Activated naive CD4-positive, alpha-beta T cell treated with anti-CD3 and anti-CD28 coated beads for 36 hours (primary cell): ENCODE data around the gene UQCRC1. TPM values are rescaled to one million over a fixed set of nuclear protein-coding genes. Genes with fewer than 3 reads are reported as not detected.
A peak's percentile ranks its signal among the peaks of the same experiment; 100 is the strongest.

ENCODE experiments used
- CTCF ChIA-PET: fragments of 350-600 bp; sonication (Branson Sonifier 250); formaldehyde crosslinking; loops from one replicate; lab custom pipeline; 2021; ENCODE audit warnings: antibody characterized with exemption; lab: Charles Lee
- DNase-seq: peaks from one replicate; pipeline ENCODE4 v3.0.0-alpha.2; 2020
- H3K27ac Mint-ChIP-seq: one replicate; pipeline ENCODE4 v1.8.0; 2021; ENCODE audit warnings: mild to moderate bottlenecking, mixed read lengths
- H3K27me3 Mint-ChIP-seq: one replicate; pipeline ENCODE4 v1.8.0; 2021; ENCODE audit warnings: low read depth, mixed read lengths
- H3K36me3 Mint-ChIP-seq: one replicate; pipeline ENCODE4 v1.8.0; 2021; ENCODE audit warnings: low read depth, mixed read lengths
- H3K4me1 Mint-ChIP-seq: one replicate; pipeline ENCODE4 v1.8.0; 2021; ENCODE audit warnings: low read depth, mixed read lengths
- H3K4me3 Mint-ChIP-seq: one replicate; pipeline ENCODE4 v1.8.0; 2021; ENCODE audit warnings: mild to moderate bottlenecking, moderate library complexity, mixed read lengths
- H3K9me3 Mint-ChIP-seq: one replicate; pipeline ENCODE4 v1.8.0; 2021; ENCODE audit warnings: mixed read lengths
- intact Hi-C: fragments of 100-400 bp; cut with micrococcal nuclease; formaldehyde crosslinking; loops from one replicate; pipeline ENCODE4 v1.15.1; 2023
- total RNA-seq, 2 experiments: library from RNA; stranded (reverse); gene quantifications; one replicate each; pipeline ENCODE4 v1.2.3, GENCODE V29; 2021

The UQCRC1 gene
- total RNA-seq, 2 experiments from 2014 or later = 211 to 232 TPM

- Mint-ChIP-seq H3K4me3 (no peak overlapping the region), H3K9me3 (no peaks in the 10 kb centered on the region), H3K4me1 (peaks cover 2% of the 10 kb centered on the region), H3K36me3 (peaks cover 2% of the 10 kb centered on the region), H3K27ac (no peak overlapping the region), H3K27me3 (no peaks in the 10 kb centered on the region)
- intact Hi-C loops = no loop called here
- CTCF ChIA-PET = no interaction called here
- no peak for DNase-seq
Measured at GRCh38 chr3:48644898-48645760, 35.7 kb upstream of the UQCRC1 start.

- Mint-ChIP-seq H3K4me3 (no peak overlapping the region), H3K27ac (no peak overlapping the region), H3K27me3 (no peaks in the 10 kb centered on the region), H3K9me3 (no peaks in the 10 kb centered on the region), H3K36me3 (peaks cover 6% of the 10 kb centered on the region), H3K4me1 (peaks cover 2% of the 10 kb centered on the region)
- no peak for DNase-seq
- CTCF ChIA-PET = no interaction called here
- intact Hi-C loops = no loop called here
Measured at GRCh38 chr3:48642605-48643004, 33.2 kb upstream of the UQCRC1 start.

GRCh38 chr3:48641396-48641795, 31.9 kb upstream of the UQCRC1 start:
- CTCF ChIA-PET = interaction anchor here (0.6 kb wide), 1 partner anchor 229 kb away, joined by 3 read pairs; no protein-coding TSS in a partner anchor
- no peak for DNase-seq

DNA sequence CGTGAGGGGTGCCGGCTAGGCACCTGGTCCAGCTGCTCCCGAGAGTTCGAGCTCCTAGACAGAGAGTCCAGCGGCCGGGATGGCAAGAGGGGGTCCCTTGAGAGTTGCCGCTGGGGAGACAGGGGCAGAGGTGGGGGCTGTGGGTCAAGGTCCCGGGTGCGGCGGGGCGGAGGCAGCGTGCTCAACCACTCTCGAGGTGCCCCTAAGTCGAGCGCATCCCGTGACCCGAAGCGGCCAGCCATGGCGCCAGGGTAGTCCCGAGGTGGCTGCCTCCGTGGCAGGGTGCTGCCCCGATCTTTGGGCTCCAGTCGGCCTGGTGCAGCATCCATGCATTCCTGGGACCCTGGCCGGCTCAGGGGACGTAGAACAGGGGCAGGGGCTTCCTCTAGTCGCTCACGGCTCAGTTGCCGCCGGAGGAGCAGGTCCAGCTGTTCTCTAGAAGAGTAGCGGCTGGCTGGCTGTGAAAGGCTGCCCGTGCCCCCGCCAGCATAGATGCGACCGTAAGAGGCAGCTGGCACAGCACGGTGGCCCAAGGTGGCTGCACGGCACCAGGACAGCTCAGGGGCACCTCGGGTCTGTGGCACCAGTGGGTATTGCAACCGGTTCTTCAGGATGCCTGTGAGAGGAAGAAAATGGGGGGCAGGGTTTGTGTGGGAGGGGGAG, 30.6 kb upstream of the UQCRC1 start:
- Mint-ChIP-seq H3K4me1 (peaks cover 11% of the 10 kb centered on the region), H3K4me3 (no peak overlapping the region), H3K36me3 (peaks cover 3% of the 10 kb centered on the region), H3K27me3 (no peaks in the 10 kb centered on the region), H3K27ac (no peak overlapping the region), H3K9me3 (no peaks in the 10 kb centered on the region)
- DNase-seq = no peak
- CTCF ChIA-PET = no interaction called here
- intact Hi-C loops = loop anchor here (10.0 kb wide), 1 partner anchor 195 kb away; the partner anchor contains the start of genes ATRIP, CCDC51 and TMA7

More at GRCh38 chr3:48641396-48641795, 31.9 kb upstream of the UQCRC1 start:
- no peaks in the 10 kb centered on the region for H3K27me3 Mint-ChIP-seq
- no peaks in the 10 kb centered on the region for H3K9me3 Mint-ChIP-seq
- intact Hi-C loops = no loop called here
- H3K4me3 Mint-ChIP-seq = no peak overlapping the region
- peaks cover 4% of the 10 kb centered on the region for H3K4me1 Mint-ChIP-seq
- H3K36me3 Mint-ChIP-seq = peaks cover 3% of the 10 kb centered on the region
- no peak overlapping the region for H3K27ac Mint-ChIP-seq

- no peak for DNase-seq
- Mint-ChIP-seq H3K4me1 (peaks cover 18% of the 10 kb centered on the region), H3K9me3 (no peaks in the 10 kb centered on the region), H3K27ac (no peak overlapping the region), H3K36me3 (peaks cover 3% of the 10 kb centered on the region), H3K4me3 (no peak overlapping the region), H3K27me3 (no peaks in the 10 kb centered on the region)
- CTCF ChIA-PET = no interaction called here
- intact Hi-C loops = loop anchor here (10.0 kb wide), 1 partner anchor 193 kb away; the partner anchor contains the start of genes ATRIP, CCDC51 and TMA7
Measured at GRCh38 chr3:48637305-48637704, 27.9 kb upstream of the UQCRC1 start.

DNA sequence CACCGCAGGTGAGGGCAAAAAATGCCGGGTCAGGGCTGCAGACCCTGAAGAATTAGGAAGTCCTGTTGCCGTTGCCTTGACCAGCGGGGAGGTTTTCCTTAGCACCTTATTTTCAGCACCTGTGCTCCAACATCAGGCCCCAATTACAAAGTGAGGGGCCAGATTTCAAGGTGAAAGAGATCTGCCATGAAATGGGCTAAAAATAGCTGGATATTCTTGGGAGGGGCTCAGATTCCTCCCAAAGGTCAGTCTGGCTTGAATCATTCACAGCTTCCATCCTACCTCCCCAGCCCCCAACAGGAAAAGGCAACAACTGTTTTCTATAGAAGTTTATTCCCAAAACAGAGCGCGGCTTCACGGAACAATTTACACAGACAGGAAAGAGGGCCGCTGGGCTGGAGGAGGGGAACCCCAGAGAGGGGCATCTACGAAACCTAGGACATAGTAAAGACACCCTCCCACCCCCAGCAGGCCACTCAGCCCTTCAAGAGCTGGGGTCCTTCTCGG, 26.8 kb upstream of the UQCRC1 start:
- no peak overlapping the region for H3K27ac Mint-ChIP-seq
- H3K4me3 Mint-ChIP-seq = peak overlapping the region; percentile 89
- peaks cover 18% of the 10 kb centered on the region for H3K4me1 Mint-ChIP-seq
- CTCF ChIA-PET = interaction anchor here (0.8 to 3.9 kb wide), 12 partner anchors 13 to 292 kb away, joined by 3 to 22 read pairs (median 5); partner anchors contain the start of genes PRKAR2A and UQCRC1
- intact Hi-C loops = loop anchor here (10.0 kb wide), 1 partner anchor 191 kb away; the partner anchor contains the start of genes ATRIP, CCDC51 and TMA7
- no peaks in the 10 kb centered on the region for H3K9me3 Mint-ChIP-seq
- no peaks in the 10 kb centered on the region for H3K27me3 Mint-ChIP-seq
- peaks cover 3% of the 10 kb centered on the region for H3K36me3 Mint-ChIP-seq
- DNase-seq = no peak

- Mint-ChIP-seq H3K36me3 (peaks cover 3% of the 10 kb centered on the region), H3K27ac (peak within 1 kb of the TSS; percentile 69), H3K27me3 (no peaks in the 10 kb centered on the region), H3K9me3 (no peaks in the 10 kb centered on the region), H3K4me1 (peaks cover 18% of the 10 kb centered on the region), H3K4me3 (peak within 1 kb of the TSS; percentile 89)
- DNase-seq = peak; percentile 97
- intact Hi-C loops = loop anchor here (1.0 to 10.0 kb wide), 6 partner anchors 21 to 191 kb away; partner anchors contain the start of genes ATRIP, CCDC51, NCKIPSD and TMA7
- CTCF ChIA-PET = interaction anchor here (0.6 to 3.9 kb wide), 16 partner anchors 12 to 1709 kb away, joined by 3 to 22 read pairs (median 4); partner anchors contain the start of genes PRKAR2A and UQCRC1
Measured at GRCh38 chr3:48635222-48636021, 26.0 kb upstream of the UQCRC1 start, which contains the start of gene SLC26A6. Gene SLC26A6 (minus strand): TSS chr3:48635461. CDS start chr3:48635393, 68 bp downstream.

- H3K27ac Mint-ChIP-seq = no peak overlapping the region
Measured at GRCh38 chr3:48634661-48635221, 25.3 kb upstream of the UQCRC1 start.

GRCh38 chr3:48633743-48634142, 24.3 kb upstream of the UQCRC1 start:
- intact Hi-C loops = loop anchor here (2.0 to 10.0 kb wide), 3 partner anchors 51 to 189 kb away; partner anchors contain the start of genes ATRIP, CCDC51, NCKIPSD and TMA7
- Mint-ChIP-seq H3K36me3 (peaks cover 5% of the 10 kb centered on the region), H3K9me3 (no peaks in the 10 kb centered on the region), H3K27me3 (no peaks in the 10 kb centered on the region), H3K4me1 (peaks cover 18% of the 10 kb centered on the region), H3K27ac (no peak overlapping the region), H3K4me3 (peak overlapping the region; percentile 89)
- CTCF ChIA-PET = interaction anchor here (1.0 to 3.9 kb wide), 5 partner anchors 21 to 198 kb away, joined by 3 to 22 read pairs (median 8); partner anchors contain the start of genes PFKFB4 and UQCRC1
- DNase-seq = no peak

More at GRCh38 chr3:48634661-48635221, 25.3 kb upstream of the UQCRC1 start:
- H3K27me3 Mint-ChIP-seq = no peaks in the 10 kb centered on the region
- H3K4me1 Mint-ChIP-seq = peaks cover 18% of the 10 kb centered on the region
- CTCF ChIA-PET = interaction anchor here (0.6 to 3.9 kb wide), 10 partner anchors 11 to 1710 kb away, joined by 3 to 22 read pairs (median 5); partner anchors contain the start of genes PRKAR2A and UQCRC1
- intact Hi-C loops = loop anchor here (1.0 to 10.0 kb wide), 6 partner anchors 22 to 190 kb away; partner anchors contain the start of genes ATRIP, CCDC51, NCKIPSD and TMA7
- no peaks in the 10 kb centered on the region for H3K9me3 Mint-ChIP-seq
- peak; percentile 39 for DNase-seq
- peaks cover 5% of the 10 kb centered on the region for H3K36me3 Mint-ChIP-seq
- peak overlapping the region; percentile 89 for H3K4me3 Mint-ChIP-seq

DNA sequence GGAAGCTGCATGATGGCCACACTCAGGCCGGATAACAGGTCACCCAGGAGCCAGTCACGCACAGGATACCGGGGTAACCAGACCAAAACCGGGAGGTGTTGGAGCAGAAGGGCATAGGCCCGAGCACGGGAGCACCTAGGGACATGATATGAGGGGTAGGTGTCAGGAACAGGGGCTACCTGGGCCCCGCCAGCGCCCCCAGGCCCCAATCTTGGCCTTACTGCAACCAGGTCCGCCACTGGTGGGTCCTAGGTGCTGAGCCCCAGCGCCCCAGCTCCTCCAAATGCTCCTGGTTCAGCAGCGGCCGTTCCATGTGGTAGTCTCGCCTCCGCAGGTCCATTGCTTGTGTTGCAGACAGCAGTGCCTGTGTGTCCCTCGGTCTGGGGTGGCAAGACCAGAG, 23.8 kb upstream of the UQCRC1 start:
- Mint-ChIP-seq H3K27ac (no peak overlapping the region), H3K9me3 (no peaks in the 10 kb centered on the region), H3K27me3 (no peaks in the 10 kb centered on the region), H3K4me1 (peaks cover 18% of the 10 kb centered on the region), H3K4me3 (no peak overlapping the region), H3K36me3 (peaks cover 5% of the 10 kb centered on the region)
- intact Hi-C loops = loop anchor here (10.0 kb wide), 1 partner anchor 188 kb away; the partner anchor contains the start of genes ATRIP, CCDC51 and TMA7
- CTCF ChIA-PET = interaction anchor here (1.0 to 3.9 kb wide), 4 partner anchors 23 to 197 kb away, joined by 3 to 10 read pairs (median 6); partner anchors contain the start of genes PFKFB4 and UQCRC1
- no peak for DNase-seq
